Measurements from ENCODE around the gene TATDN3.

Gene TATDN3

GRCh38 chr1:212791676-212792395, at the start of gene TATDN3, which contains the start of gene NSL1:
TSS of gene TATDN3 (plus strand) at chr1:212791894. CDS start at chr1:212791922, 28 bp downstream.
TSS of gene NSL1 (minus strand) at chr1:212791777. CDS start at chr1:212791763, 14 bp downstream.
- Histone ChIP-seq H3K9me3 (ENCODE audit: control insufficient read depth, insufficient read depth, low read depth, low read length) (no peaks in the 10 kb centered on the region), H3K27ac (ENCODE audit: extremely low read depth, low read depth, low read length) (peak within 1 kb of the TSS; percentile 55), H3K36me3 (ENCODE audit: control insufficient read depth in 2 of 2, insufficient read depth in 1 of 2, low read length in 2 of 2) (peaks cover 13 to 14% of the 10 kb centered on the region in 2 experiments; a peak in 2 of 3 replicates), H3K4me3 (ENCODE audit: low read depth, low read length) (peak within 1 kb of the TSS; percentile 100), H3K4me1 (ENCODE audit: control insufficient read depth, insufficient read depth, low read length) (no peaks in the 10 kb centered on the region)
- ChIA-PET POLR2A (interaction anchor here (0.7 to 2.0 kb wide), 9 partner anchors 10 to 184 kb away, joined by 3 to 14 read pairs (median 7); partner anchors contain the start of genes ATF3 and FLVCR1), CTCF (interaction anchor here (0.6 to 1.7 kb wide), 7 partner anchors 10 to 1268 kb away, joined by 3 to 7 read pairs (median 5); no protein-coding TSS in a partner anchor)
- TF ChIP-seq KLF9 (tag by site-specific recombination; IDR thresholded peaks at IDR 0.05; ENCODE audit: low read depth) (peak; percentile 94), ZNF792 (tag by site-specific recombination; IDR thresholded peaks at IDR 0.05) (no peak), MEIS1 (CRISPR knock-in tag; IDR thresholded peaks at IDR 0.05; ENCODE audit: borderline replicate concordance) (no peak), KLF8 (tag by site-specific recombination; IDR thresholded peaks at IDR 0.05) (peak; percentile 97), ZNF184 (tag by site-specific recombination; IDR thresholded peaks at IDR 0.05) (peak; percentile 89), KLF7 (tag by site-specific recombination; IDR thresholded peaks at IDR 0.05; ENCODE audit: borderline replicate concordance) (peak; percentile 94), KLF17 (tag by site-specific recombination; IDR thresholded peaks at IDR 0.05) (peak; percentile 94), ZNF138 (tag by site-specific recombination; IDR thresholded peaks at IDR 0.05; ENCODE audit: borderline replicate concordance) (no peak), ZSCAN30 (tag by site-specific recombination; IDR thresholded peaks at IDR 0.05) (peak; percentile 98), ZNF221 (tag by site-specific recombination; IDR thresholded peaks at IDR 0.05; ENCODE audit: borderline replicate concordance) (no peak), ZNF426 (tag by site-specific recombination; IDR thresholded peaks at IDR 0.05) (no peak), ZNF544 (tag by site-specific recombination; IDR thresholded peaks at IDR 0.05) (no peak), ATF2 (tag by site-specific recombination; IDR thresholded peaks at IDR 0.05; ENCODE audit: low read depth) (no peak), ZNF214 (tag by site-specific recombination; IDR thresholded peaks at IDR 0.05; ENCODE audit: borderline replicate concordance) (no peak), REST (tag by site-specific recombination; IDR thresholded peaks at IDR 0.05) (peak; percentile 82), SETDB1 (IDR thresholded peaks at IDR 0.05; ENCODE audit: insufficient read length, low read length) (no peak), ZNF155 (tag by site-specific recombination; IDR thresholded peaks at IDR 0.05) (no peak), HOXA7 (CRISPR knock-in tag; IDR thresholded peaks at IDR 0.05; ENCODE audit: borderline replicate concordance) (no peak), ZNF433 (tag by site-specific recombination; IDR thresholded peaks at IDR 0.05; ENCODE audit: low read depth) (no peak), ZSCAN4 (tag by site-specific recombination; IDR thresholded peaks at IDR 0.05) (peak; percentile 53), PRDM10 (tag by site-specific recombination; IDR thresholded peaks at IDR 0.05) (peak; percentile 76), ZFP3 (tag by site-specific recombination; IDR thresholded peaks at IDR 0.05; ENCODE audit: low read depth) (no peak), AEBP2 (tag by site-specific recombination; IDR thresholded peaks at IDR 0.05; ENCODE audit: borderline replicate concordance) (peak; percentile 80; the same call in 1 of the 2 replicates), YY1 (tag by site-specific recombination; IDR thresholded peaks at IDR 0.05) (peak; percentile 98)

All from HEK293 (cell line).